HUES48 (cell line): Measurements from ENCODE around the gene DCAF17.

Source experiments
- H3K27ac ChIP-seq: one replicate; pipeline ENCODE4 v1.7.0; 2013; ENCODE audit warnings: low read depth, low read length, inconsistent platforms
- H3K27me3 ChIP-seq: 2 replicates; pipeline ENCODE4 v1.6.1; 2013; ENCODE audit warnings: mild to moderate bottlenecking, low read length; ENCODE audit not compliant: control insufficient read depth, insufficient read depth
- H3K36me3 ChIP-seq: 2 replicates; pipeline ENCODE4 v1.6.1; 2013; ENCODE audit warnings: low read length; ENCODE audit not compliant: control insufficient read depth, insufficient read depth
- H3K4me1 ChIP-seq: 2 replicates; pipeline ENCODE4 v1.6.1; 2013; ENCODE audit warnings: mild to moderate bottlenecking, low read length; ENCODE audit not compliant: control insufficient read depth, insufficient read depth
- H3K4me3 ChIP-seq: 2 replicates; pipeline ENCODE4 v1.5.1; 2013; ENCODE audit warnings: mild to moderate bottlenecking, low read depth, low read length
- H3K9ac ChIP-seq: 2 replicates; pipeline ENCODE4 v1.6.1; 2013; ENCODE audit warnings: mild to moderate bottlenecking, low read depth, low read length, moderate library complexity
- H3K9me3 ChIP-seq: 2 replicates; pipeline ENCODE4 v1.6.1; 2013; ENCODE audit warnings: low read length; ENCODE audit not compliant: control insufficient read depth, insufficient read depth

Gene DCAF17

DNA sequence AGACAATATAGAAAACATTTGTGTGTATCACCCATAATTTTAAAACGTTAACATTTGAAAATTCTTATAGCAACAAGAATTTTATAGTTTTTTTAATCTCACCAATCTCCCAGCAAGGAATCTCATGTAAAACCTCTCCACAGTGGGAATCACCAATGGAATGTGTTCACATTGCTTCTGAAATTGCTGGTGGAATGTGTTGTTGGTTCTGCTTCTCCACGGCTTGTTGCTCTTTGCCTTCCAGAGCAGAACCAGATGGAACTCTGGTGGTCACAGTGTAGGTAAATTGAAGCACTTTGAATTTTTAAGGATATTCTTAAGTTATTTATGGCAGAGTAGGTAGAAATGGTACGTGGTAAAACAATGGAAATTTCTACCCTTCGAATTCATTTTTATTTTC is 35.1 kb downstream of the DCAF17 start:
- H3K9me3 ChIP-seq = no peaks in the 10 kb centered on the region
- peaks cover 54% of the 10 kb centered on the region for H3K36me3 ChIP-seq
- no peak overlapping the region for H3K27ac ChIP-seq
- H3K4me3 ChIP-seq = no peak overlapping the region
- H3K4me1 ChIP-seq = no peaks in the 10 kb centered on the region
- H3K9ac ChIP-seq = no peak overlapping the region
- no peaks in the 10 kb centered on the region for H3K27me3 ChIP-seq

DNA sequence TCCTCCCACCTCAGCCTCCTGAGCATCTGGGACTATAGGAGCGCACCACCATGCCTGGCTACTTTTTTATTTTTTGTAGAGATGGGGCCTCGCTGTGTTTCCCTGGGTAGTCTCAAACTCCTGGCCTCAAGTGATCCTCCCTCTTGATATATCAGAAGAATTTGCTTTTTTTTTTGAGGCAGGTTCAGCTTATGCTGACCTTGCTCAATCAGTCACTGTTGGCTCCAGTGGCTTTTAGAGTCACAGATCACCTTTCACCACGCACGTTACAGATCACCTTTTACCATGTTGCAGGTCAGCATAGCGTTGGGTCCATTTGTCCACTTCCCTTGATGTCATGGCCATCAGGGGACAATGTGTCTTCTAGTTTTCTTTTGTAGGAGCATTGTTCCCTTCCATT is 36.1 kb downstream of the DCAF17 start:
- Histone ChIP-seq H3K9ac (no peak overlapping the region), H3K4me3 (no peak overlapping the region), H3K9me3 (no peaks in the 10 kb centered on the region), H3K27me3 (no peaks in the 10 kb centered on the region), H3K36me3 (peaks cover 60% of the 10 kb centered on the region), H3K27ac (no peak overlapping the region), H3K4me1 (no peaks in the 10 kb centered on the region)

DNA sequence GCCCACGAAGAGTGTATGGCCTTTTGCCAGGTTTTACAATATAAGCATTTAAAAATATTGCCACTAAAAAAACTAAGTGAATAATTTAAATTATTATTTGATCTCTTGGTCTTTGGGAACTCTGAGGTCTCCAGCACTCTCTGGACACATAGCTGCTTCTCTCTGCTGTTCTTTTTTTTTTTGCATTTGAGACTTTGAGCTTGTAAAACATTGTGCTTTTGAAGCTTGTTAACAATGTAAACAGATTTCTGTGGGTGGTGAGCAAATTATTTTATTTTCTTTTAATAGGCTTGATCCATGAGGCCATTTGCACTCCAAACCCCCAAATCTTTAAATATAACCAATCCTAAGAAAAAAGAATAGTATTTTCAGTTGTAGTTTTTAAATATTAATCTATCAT is 42.0 kb downstream of the DCAF17 start:
- H3K27ac ChIP-seq = no peak overlapping the region
- H3K9me3 ChIP-seq = no peaks in the 10 kb centered on the region
- no peaks in the 10 kb centered on the region for H3K4me1 ChIP-seq
- no peak overlapping the region for H3K9ac ChIP-seq
- no peak overlapping the region for H3K4me3 ChIP-seq
- peaks cover 76% of the 10 kb centered on the region for H3K36me3 ChIP-seq
- no peaks in the 10 kb centered on the region for H3K27me3 ChIP-seq

DNA sequence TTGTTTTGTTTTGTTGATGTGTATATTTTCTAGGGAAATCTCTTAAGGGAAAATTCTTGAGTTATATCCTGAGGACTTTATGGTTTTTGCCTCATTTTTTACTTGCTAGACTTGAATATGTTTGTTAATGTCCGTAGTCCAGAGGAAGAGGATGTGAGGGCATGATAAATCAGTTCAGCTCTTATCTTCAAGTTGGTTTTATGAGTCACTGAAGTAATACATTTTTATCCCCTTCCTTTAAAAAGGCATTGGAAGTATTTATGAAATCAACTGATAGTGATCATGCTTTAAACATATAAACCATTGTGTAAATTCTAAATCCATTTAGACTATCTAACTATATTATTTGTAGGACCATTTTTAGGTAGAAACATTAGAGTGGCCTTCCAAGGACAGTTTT is 44.3 kb downstream of the DCAF17 start:
- Histone ChIP-seq H3K9ac (no peak overlapping the region), H3K27ac (no peak overlapping the region), H3K4me3 (no peak overlapping the region), H3K9me3 (no peaks in the 10 kb centered on the region), H3K27me3 (no peaks in the 10 kb centered on the region), H3K4me1 (peaks cover 11% of the 10 kb centered on the region), H3K36me3 (peaks cover 73% of the 10 kb centered on the region)

DNA sequence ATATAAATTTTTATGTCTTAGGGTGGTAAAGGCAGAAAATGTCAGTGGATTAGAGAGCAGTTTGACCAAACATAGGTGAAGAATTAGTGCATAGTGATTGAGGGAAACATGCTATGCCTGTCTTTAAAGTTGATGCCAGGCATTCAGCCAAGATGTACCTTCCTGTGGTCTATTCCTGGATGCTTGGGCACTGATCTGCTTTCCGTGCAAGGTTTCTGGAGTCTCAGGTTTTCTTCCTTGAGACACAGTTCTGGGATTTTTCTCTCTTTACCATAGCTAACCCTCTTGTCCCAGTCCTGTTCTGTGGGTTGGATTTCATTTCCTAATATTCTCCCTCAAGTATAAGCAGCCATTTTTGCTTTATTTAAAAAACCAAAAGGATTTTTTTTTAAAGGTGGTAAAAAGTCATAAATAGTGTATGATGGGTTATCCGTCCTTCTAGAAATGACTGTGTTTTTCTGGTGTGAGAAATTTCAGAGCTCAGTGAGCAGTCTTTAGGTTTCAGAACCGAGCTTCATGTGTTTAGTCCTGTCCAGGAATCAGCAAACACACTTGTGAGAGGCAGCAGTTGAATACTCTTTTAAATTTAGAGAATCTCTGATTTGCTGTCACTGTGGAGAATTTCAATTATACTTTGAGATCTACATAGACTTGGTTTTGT is 45.3 kb downstream of the DCAF17 start:
- no peaks in the 10 kb centered on the region for H3K27me3 ChIP-seq
- no peaks in the 10 kb centered on the region for H3K9me3 ChIP-seq
- H3K9ac ChIP-seq = no peak overlapping the region
- peaks cover 11% of the 10 kb centered on the region for H3K4me1 ChIP-seq
- H3K27ac ChIP-seq = no peak overlapping the region
- H3K36me3 ChIP-seq = peaks cover 72% of the 10 kb centered on the region
- H3K4me3 ChIP-seq = no peak overlapping the region

DNA sequence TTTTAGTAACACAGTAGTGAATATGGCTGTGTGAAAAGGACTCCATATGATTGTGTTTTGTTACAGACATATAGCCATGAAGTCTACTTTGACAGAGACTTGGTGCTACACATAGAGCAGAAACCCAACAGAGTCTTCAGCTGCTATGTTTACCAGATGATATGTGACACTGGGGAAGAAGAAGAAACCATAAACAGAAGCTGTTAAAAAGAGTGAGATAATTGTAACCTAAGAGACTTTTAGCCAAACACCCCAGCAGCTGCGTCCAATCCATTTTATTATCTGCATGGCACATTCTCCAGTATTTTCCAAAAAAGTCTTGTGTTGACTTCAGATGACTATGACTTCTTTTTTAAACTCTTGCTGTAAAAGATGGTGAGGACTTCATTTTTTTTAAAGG is 46.9 kb downstream of the DCAF17 start:
- no peak overlapping the region for H3K27ac ChIP-seq
- H3K4me3 ChIP-seq = no peak overlapping the region
- no peak overlapping the region for H3K9ac ChIP-seq
- H3K36me3 ChIP-seq = peaks cover 60% of the 10 kb centered on the region
- H3K27me3 ChIP-seq = no peaks in the 10 kb centered on the region
- peaks cover 11% of the 10 kb centered on the region for H3K4me1 ChIP-seq
- no peaks in the 10 kb centered on the region for H3K9me3 ChIP-seq

DNA sequence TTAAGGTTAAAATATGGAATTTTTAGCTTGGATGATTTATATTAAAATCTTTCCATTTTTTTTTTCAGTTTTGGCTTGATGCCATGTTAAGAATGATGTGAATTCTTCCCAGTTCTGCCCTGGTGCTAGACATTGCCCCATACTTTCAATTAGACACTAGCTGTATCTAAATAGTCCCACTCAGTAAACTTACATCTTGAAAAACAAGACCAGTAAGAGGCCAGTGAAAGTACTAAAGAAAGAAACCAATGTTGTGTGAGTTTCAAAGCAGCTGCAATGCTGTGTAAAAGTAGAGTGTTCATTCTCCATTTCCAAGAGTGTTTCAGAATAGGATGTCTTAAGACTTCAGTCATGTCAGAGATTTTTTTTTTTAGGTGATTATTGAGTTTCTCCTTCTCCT is 48.3 kb downstream of the DCAF17 start:
- H3K9me3 ChIP-seq = no peaks in the 10 kb centered on the region
- peaks cover 46% of the 10 kb centered on the region for H3K36me3 ChIP-seq
- H3K27me3 ChIP-seq = no peaks in the 10 kb centered on the region
- H3K27ac ChIP-seq = no peak overlapping the region
- H3K4me1 ChIP-seq = peaks cover 11% of the 10 kb centered on the region
- H3K9ac ChIP-seq = no peak overlapping the region
- no peak overlapping the region for H3K4me3 ChIP-seq

DNA sequence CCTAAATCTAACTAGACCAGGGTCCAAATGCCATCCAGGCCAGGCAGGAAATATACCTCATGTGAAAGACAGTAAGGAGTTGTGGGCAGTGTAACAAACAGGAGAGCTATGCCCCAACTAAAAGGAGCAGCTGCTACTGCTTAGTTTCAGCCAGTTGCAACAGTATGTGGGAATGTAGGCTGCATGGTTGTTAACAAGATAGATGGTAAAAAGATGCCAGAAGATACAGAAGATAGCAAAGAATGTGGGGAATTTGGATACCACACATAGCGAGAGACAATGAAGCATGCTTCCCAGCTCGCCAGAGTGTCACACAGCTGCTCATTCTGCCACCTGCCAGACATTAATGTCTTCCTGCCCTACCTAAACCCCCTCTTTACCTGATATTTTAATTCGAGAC is 48.9 kb downstream of the DCAF17 start:
- H3K4me3 ChIP-seq = no peak overlapping the region
- H3K36me3 ChIP-seq = peaks cover 40% of the 10 kb centered on the region
- no peak overlapping the region for H3K9ac ChIP-seq
- H3K27me3 ChIP-seq = no peaks in the 10 kb centered on the region
- peak overlapping the region; percentile 18 for H3K27ac ChIP-seq
- H3K4me1 ChIP-seq = peaks cover 11% of the 10 kb centered on the region
- H3K9me3 ChIP-seq = no peaks in the 10 kb centered on the region

DNA sequence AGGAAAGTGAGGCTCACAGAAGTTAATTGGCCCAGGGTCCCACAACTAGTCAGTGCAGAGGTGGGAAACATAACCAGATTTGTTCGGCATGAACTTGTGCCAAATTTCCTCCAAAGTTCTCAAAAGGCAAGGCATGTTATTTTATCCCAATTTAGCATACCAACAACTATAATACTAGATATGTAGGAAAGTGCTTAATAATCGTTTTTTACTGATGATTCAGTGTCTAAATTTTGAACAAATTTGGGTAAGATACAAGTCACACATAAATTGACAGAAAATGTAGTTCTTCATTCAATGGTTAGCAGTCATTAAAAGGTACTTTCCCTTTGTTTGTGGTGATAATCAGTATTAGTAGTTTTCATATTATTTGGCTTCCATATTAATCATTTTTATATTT is 49.8 kb downstream of the DCAF17 start:
- no peak overlapping the region for H3K27ac ChIP-seq
- peaks cover 38% of the 10 kb centered on the region for H3K36me3 ChIP-seq
- no peaks in the 10 kb centered on the region for H3K27me3 ChIP-seq
- no peak overlapping the region for H3K4me3 ChIP-seq
- peaks cover 11% of the 10 kb centered on the region for H3K4me1 ChIP-seq
- H3K9me3 ChIP-seq = no peaks in the 10 kb centered on the region
- H3K9ac ChIP-seq = no peak overlapping the region

DNA sequence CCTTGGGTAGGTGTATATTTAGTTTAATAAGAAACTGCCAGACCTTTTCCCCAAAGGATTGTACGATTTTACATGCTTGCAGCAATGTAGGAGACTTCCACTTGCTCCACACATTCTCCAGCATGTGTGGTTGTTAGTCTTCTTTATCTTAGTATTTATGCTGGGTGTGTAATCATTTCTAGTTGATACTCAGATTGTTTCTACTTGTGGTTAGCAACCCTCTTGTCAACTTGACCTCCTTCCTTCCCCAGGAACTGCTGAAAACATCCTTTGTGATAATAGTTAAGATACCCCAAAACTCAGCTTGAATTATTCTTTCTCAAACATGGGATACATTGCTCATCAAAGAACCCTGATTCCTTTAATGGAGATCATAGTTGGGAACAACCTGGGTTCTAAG is 51.1 kb downstream of the DCAF17 start:
- H3K9me3 ChIP-seq = no peaks in the 10 kb centered on the region
- H3K27ac ChIP-seq = no peak overlapping the region
- peaks cover 33% of the 10 kb centered on the region for H3K36me3 ChIP-seq
- no peak overlapping the region for H3K9ac ChIP-seq
- no peak overlapping the region for H3K4me3 ChIP-seq
- peaks cover 11% of the 10 kb centered on the region for H3K4me1 ChIP-seq
- no peaks in the 10 kb centered on the region for H3K27me3 ChIP-seq

DNA sequence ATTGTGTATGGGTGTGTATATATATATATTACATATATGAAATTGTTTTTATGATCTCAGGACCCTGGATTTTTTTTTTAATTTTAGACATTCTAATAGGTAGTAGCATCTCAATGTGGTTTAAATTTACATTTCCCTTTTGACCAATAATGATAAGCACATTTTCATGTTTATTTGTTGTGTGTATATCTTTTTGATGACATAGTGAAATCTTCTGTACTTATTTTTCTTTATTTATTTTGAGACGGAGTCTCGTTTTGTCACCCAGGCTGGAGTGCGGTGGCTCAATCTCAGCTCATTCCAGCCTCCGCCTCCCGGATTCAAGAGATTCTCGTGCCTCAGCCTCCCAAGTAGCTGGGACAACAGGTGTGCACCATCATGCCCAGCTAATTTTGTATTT is 53.2 kb downstream of the DCAF17 start:
- Histone ChIP-seq H3K27ac (no peak overlapping the region), H3K27me3 (no peaks in the 10 kb centered on the region), H3K36me3 (peaks cover 15% of the 10 kb centered on the region), H3K4me1 (peaks cover 16% of the 10 kb centered on the region), H3K4me3 (no peak overlapping the region), H3K9ac (no peak overlapping the region), H3K9me3 (no peaks in the 10 kb centered on the region)
